Neural cell (in vitro differentiated cells): Measurements from ENCODE around the gene GIPC1.

Experiments
- CTCF ChIP-seq: fragments of 450-650 bp; IDR thresholded peaks from 2 replicates; pipeline ENCODE4 v1.5.1; 2014; ENCODE audit warnings: antibody characterized with exemption, mild to moderate bottlenecking, moderate library complexity; ENCODE audit not compliant: poor library complexity, severe bottlenecking
- EP300 ChIP-seq: fragments of 450-650 bp; conservative IDR thresholded peaks from 2 replicates; pipeline ENCODE4 v1.6.1; 2014; ENCODE audit warnings: antibody characterized with exemption, mild to moderate bottlenecking, moderate library complexity; ENCODE audit not compliant: poor library complexity, severe bottlenecking
- EZH2 ChIP-seq: fragments of 200-600, 300-800 bp; shearing (Covaris generic), sonication (generic); IDR thresholded peaks from 2 replicates; pipeline ENCODE4 v1.6.1; 2014; ENCODE audit warnings: antibody characterized with exemption, low read length, borderline replicate concordance, mild to moderate bottlenecking; ENCODE audit not compliant: insufficient read depth, poor library complexity, severe bottlenecking
- RAD21 ChIP-seq: fragments of 450-650 bp; conservative IDR thresholded peaks from 2 replicates; pipeline ENCODE4 v1.6.1; 2014; ENCODE audit warnings: antibody characterized with exemption, mild to moderate bottlenecking, moderate library complexity
- REST ChIP-seq: IDR thresholded peaks from 2 replicates; pipeline ENCODE4 v1.6.1; 2012; ENCODE audit warnings: borderline replicate concordance
- SMC3 ChIP-seq: fragments of 450-650 bp; conservative IDR thresholded peaks from 2 replicates; pipeline ENCODE4 v1.6.1; 2014; ENCODE audit warnings: antibody characterized with exemption, mild to moderate bottlenecking, moderate library complexity; ENCODE audit not compliant: poor library complexity

GRCh38 chr19:14517446-14517839 is 21.5 kb upstream of the GIPC1 start:
- TF ChIP-seq RAD21 (no peak), EZH2 (no peak), SMC3 (no peak), CTCF (no peak), REST (no peak), EP300 (no peak)
